IPS-18a (cell line): ENCODE data around the gene ARHGAP8.

Experiments
- H3K27ac ChIP-seq: one replicate; pipeline ENCODE4 v1.5.1; 2013; ENCODE audit warnings: low read length
- H3K27me3 ChIP-seq: one replicate; pipeline ENCODE4 v1.6.1; 2013; ENCODE audit warnings: mild to moderate bottlenecking, low read length; ENCODE audit not compliant: control insufficient read depth, insufficient read depth
- H3K36me3 ChIP-seq: one replicate; pipeline ENCODE4 v1.6.1; 2013; ENCODE audit warnings: low read depth, low read length; ENCODE audit not compliant: control insufficient read depth
- H3K4me1 ChIP-seq: one replicate; pipeline ENCODE4 v1.6.1; 2013; ENCODE audit warnings: low read depth, low read length; ENCODE audit not compliant: control insufficient read depth
- H3K4me3 ChIP-seq: one replicate; pipeline ENCODE4 v1.5.1; 2013; ENCODE audit warnings: low read length
- H3K9ac ChIP-seq: one replicate; pipeline ENCODE4 v1.6.1; 2013; ENCODE audit warnings: mild to moderate bottlenecking, low read length, moderate library complexity
- H3K9me3 ChIP-seq: one replicate; pipeline ENCODE4 v1.6.1; 2013; ENCODE audit warnings: low read depth, low read length; ENCODE audit not compliant: control insufficient read depth

Gene ARHGAP8

GRCh38 chr22:44814266-44815098 lies 62.1 kb downstream of the ARHGAP8 start:
- no peaks in the 10 kb centered on the region for H3K36me3 ChIP-seq
- no peak overlapping the region for H3K4me3 ChIP-seq
- no peaks in the 10 kb centered on the region for H3K27me3 ChIP-seq
- H3K9me3 ChIP-seq = no peaks in the 10 kb centered on the region
- H3K9ac ChIP-seq = no peak overlapping the region
- H3K27ac ChIP-seq = no peak overlapping the region
- no peaks in the 10 kb centered on the region for H3K4me1 ChIP-seq

GRCh38 chr22:44815099-44816070 lies 63.0 kb downstream of the ARHGAP8 start:
- no peak overlapping the region for H3K9ac ChIP-seq
- no peak overlapping the region for H3K27ac ChIP-seq
- peaks cover 8% of the 10 kb centered on the region for H3K4me1 ChIP-seq
- no peaks in the 10 kb centered on the region for H3K27me3 ChIP-seq
- H3K9me3 ChIP-seq = no peaks in the 10 kb centered on the region
- no peaks in the 10 kb centered on the region for H3K36me3 ChIP-seq
- H3K4me3 ChIP-seq = no peak overlapping the region

DNA sequence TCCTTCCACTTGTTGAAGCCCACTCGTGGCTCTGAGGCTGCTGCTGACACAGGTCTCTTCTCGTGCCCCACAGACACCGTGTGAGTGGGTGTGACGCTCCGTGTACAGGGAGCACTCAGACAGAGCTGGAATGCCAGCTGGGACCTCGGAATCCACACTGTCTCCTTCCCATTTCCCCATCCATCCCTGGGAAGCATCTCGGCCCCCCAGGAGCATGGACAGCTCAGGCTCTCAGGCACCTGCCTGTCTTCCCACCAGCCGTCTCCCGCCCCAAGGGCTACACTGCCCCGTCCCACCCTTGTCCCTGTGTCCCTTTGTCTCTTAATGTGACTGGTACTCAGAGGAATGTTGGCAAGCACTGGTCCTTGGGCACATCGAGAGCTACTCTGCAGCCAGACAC lies 63.8 kb downstream of the ARHGAP8 start:
- H3K27me3 ChIP-seq = no peaks in the 10 kb centered on the region
- no peak overlapping the region for H3K27ac ChIP-seq
- H3K36me3 ChIP-seq = no peaks in the 10 kb centered on the region
- H3K4me3 ChIP-seq = no peak overlapping the region
- no peaks in the 10 kb centered on the region for H3K9me3 ChIP-seq
- no peak overlapping the region for H3K9ac ChIP-seq
- peaks cover 9% of the 10 kb centered on the region for H3K4me1 ChIP-seq

DNA sequence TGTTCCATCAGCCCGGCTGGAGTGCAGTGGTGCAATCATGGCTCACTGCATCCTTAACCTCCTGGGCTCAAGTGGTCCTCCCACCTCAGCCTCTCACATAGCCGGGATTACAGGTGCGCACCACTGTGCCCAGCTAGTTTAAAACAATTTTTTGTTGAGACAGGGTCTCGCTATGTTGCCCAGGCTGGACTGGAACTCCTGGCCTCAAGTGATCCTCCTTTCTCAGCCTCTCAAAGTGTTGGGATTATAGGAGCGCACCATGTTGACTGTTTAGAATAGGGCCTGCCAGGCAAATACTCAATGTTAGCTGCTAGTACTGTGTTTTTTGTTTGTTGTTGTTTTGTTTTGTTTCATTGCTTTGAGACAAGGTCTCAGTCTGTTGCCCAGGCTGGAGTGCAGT lies 66.4 kb downstream of the ARHGAP8 start:
- no peaks in the 10 kb centered on the region for H3K27me3 ChIP-seq
- H3K27ac ChIP-seq = no peak overlapping the region
- H3K4me3 ChIP-seq = no peak overlapping the region
- H3K36me3 ChIP-seq = peaks cover 9% of the 10 kb centered on the region
- peaks cover 9% of the 10 kb centered on the region for H3K4me1 ChIP-seq
- H3K9me3 ChIP-seq = no peaks in the 10 kb centered on the region
- H3K9ac ChIP-seq = no peak overlapping the region

DNA sequence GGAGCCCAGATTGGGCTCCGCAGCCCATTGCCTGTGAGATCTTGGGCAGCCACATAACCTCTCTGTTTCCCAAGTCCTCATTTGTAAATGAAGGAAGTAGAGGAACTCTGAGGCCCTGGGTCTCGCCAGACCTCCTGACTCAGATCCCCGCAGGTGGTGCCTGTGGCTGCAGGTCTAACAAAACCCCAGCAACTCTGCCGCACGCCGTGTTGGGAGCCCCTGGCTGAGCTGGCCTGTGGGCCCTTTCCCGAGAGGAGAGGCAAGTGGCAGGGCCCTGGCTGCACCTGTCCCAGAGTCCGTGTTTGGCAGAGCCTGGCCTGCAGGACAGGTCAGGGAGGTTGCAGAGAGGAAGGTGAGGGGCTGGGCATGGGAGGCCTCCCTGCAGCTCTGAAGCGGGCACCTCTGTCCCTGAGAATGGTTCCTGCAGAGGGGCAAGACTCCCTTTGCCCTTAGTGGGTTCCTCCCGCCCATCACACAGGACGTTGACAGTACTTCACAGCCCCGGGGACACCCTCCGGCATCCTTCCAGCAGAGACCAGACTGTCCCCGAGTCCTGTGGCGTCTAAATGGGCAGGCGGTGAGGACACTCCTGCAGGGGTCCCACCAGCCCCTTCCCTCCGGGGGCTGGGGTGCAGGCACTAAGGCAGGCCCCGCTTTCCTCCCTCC lies 67.7 kb downstream of the ARHGAP8 start:
- H3K27me3 ChIP-seq = no peaks in the 10 kb centered on the region
- H3K36me3 ChIP-seq = peaks cover 12% of the 10 kb centered on the region
- H3K9me3 ChIP-seq = no peaks in the 10 kb centered on the region
- no peak overlapping the region for H3K4me3 ChIP-seq
- no peak overlapping the region for H3K9ac ChIP-seq
- H3K4me1 ChIP-seq = peaks cover 9% of the 10 kb centered on the region
- H3K27ac ChIP-seq = no peak overlapping the region

DNA sequence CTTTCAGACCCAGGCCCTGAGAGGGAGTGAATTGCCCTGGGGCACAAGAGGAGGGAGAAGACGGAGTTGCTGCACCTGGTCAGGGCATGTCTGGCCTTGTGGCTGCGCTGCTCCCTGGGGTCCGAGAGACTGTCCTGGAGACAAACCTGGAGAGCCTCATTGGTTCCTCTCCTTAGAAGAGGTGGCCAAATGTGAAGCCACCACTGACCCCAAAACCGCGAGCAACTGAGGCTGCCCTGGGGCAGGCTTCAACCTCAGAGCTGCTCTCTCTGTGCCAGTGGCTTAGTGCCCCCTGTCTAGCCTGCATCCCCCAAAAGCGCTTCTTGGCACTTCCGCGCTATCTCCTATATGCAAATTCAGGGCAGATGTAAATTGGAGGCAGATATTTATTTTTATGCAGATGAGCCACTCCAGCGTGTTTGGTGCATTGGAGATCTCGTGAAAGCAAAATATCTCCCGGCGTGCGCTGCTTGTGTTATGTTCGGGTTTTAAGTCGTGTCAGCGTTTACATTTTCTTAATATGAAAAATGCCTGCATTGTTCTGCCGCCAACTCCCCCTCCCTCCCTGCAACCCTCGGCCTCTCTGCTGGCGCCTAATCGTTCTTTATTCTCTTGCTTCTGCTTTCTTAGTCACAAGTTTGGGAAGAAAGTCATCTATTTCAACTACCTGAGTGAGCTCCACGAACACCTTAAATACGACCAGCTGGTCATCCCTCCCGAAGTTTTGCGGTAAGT lies 69.5 kb downstream of the ARHGAP8 start:
- H3K27me3 ChIP-seq = no peaks in the 10 kb centered on the region
- no peak overlapping the region for H3K27ac ChIP-seq
- H3K36me3 ChIP-seq = peaks cover 12% of the 10 kb centered on the region
- H3K9ac ChIP-seq = no peak overlapping the region
- no peak overlapping the region for H3K4me3 ChIP-seq
- peaks cover 9% of the 10 kb centered on the region for H3K4me1 ChIP-seq
- H3K9me3 ChIP-seq = no peaks in the 10 kb centered on the region

GRCh38 chr22:44822534-44822933 lies 70.2 kb downstream of the ARHGAP8 start:
- H3K4me1 ChIP-seq = peaks cover 9% of the 10 kb centered on the region
- H3K4me3 ChIP-seq = no peak overlapping the region
- no peak overlapping the region for H3K9ac ChIP-seq
- H3K27me3 ChIP-seq = no peaks in the 10 kb centered on the region
- H3K36me3 ChIP-seq = peaks cover 12% of the 10 kb centered on the region
- no peak overlapping the region for H3K27ac ChIP-seq
- no peaks in the 10 kb centered on the region for H3K9me3 ChIP-seq

DNA sequence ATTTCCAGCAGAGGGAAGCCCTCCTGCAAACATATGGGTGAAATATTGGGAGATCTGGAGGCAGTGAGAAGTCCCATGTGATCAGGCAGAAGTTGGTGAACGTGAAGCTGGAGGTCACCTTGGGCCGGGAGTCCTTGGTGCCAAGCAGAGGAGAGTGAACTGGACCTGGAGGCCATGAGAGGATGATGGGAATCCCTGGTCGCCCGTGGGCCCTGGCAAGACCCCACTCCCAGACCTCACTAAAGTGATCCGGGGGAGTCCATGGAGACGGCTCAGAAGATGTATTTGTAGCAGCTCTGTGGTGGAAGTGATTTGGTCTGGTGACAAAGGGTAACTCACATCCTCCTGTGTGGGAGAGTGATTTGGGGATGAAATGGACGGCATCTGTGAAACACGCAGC lies 71.0 kb downstream of the ARHGAP8 start:
- Histone ChIP-seq H3K9me3 (no peaks in the 10 kb centered on the region), H3K4me3 (no peak overlapping the region), H3K27ac (no peak overlapping the region), H3K9ac (no peak overlapping the region), H3K27me3 (no peaks in the 10 kb centered on the region), H3K36me3 (peaks cover 12% of the 10 kb centered on the region), H3K4me1 (peaks cover 9% of the 10 kb centered on the region)

GRCh38 chr22:44823806-44824205 lies 71.4 kb downstream of the ARHGAP8 start:
- Histone ChIP-seq H3K9ac (no peak overlapping the region), H3K9me3 (no peaks in the 10 kb centered on the region), H3K36me3 (peaks cover 12% of the 10 kb centered on the region), H3K27ac (no peak overlapping the region), H3K4me3 (no peak overlapping the region), H3K4me1 (peaks cover 9% of the 10 kb centered on the region), H3K27me3 (no peaks in the 10 kb centered on the region)

DNA sequence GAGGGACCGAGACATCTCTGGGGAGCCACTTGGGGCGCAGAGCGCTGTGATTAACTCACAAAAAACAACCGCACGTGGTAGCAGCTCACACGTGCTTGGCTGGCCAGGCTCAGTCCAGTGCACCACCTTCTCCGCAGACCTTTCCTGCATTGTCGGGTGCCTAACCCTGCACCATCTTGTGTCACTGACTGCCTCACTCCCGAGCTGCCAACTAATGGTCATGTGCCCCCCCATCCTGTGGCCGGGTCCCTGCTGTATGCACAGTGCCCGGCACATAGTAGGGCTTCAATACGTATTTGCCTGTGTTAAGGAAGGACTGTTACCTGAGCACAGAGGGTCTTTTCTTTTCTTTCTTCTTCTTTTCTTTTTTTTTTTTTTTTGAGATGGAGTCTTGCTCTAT lies 71.9 kb downstream of the ARHGAP8 start:
- H3K4me1 ChIP-seq = peaks cover 9% of the 10 kb centered on the region
- no peak overlapping the region for H3K9ac ChIP-seq
- H3K27ac ChIP-seq = no peak overlapping the region
- H3K27me3 ChIP-seq = no peaks in the 10 kb centered on the region
- H3K9me3 ChIP-seq = no peaks in the 10 kb centered on the region
- peaks cover 12% of the 10 kb centered on the region for H3K36me3 ChIP-seq
- H3K4me3 ChIP-seq = no peak overlapping the region
